ENCODE results near the gene BCAN.

DNA sequence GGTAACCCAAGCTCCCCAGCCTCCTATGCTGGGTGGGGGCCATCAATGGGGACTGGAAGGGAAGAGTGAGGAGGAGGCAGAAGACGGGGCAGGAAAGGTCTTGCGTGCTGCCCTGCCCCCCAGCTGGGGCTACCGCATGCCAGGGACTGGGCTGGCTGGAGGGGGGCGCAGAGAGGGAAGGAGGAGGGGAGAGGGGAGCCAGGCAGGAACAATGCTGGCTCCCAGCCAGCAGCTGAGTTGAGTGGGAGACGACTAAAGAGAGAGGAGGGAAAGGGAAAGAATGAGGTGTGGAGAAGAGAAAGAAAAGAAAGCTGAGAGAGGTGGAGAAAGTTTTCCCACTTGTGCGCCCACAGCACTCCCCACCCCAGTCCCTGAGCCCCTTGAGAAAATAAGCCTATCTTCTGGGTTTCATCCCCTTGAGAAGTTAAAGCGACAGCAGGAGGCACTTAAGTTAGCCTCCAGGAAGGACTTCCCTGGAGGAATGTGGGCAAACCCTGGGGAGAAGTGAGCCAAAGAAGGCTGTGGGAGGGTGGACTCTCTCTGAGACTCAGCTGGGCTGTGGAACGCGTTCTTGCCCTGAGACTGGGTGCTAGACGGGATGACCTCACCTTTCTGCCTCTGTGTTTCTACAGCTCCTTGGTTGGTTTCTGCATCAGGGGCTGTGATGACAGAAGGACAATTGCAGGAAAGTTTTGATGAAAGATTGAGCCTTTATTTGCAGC, 48.2 kb downstream of the BCAN start:
- TF ChIP-seq, protein P1, sequence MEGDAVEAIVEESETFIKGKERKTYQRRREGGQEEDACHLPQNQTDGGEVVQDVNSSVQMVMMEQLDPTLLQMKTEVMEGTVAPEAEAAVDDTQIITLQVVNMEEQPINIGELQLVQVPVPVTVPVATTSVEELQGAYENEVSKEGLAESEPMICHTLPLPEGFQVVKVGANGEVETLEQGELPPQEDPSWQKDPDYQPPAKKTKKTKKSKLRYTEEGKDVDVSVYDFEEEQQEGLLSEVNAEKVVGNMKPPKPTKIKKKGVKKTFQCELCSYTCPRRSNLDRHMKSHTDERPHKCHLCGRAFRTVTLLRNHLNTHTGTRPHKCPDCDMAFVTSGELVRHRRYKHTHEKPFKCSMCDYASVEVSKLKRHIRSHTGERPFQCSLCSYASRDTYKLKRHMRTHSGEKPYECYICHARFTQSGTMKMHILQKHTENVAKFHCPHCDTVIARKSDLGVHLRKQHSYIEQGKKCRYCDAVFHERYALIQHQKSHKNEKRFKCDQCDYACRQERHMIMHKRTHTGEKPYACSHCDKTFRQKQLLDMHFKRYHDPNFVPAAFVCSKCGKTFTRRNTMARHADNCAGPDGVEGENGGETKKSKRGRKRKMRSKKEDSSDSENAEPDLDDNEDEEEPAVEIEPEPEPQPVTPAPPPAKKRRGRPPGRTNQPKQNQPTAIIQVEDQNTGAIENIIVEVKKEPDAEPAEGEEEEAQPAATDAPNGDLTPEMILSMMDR (conservative IDR thresholded peaks at IDR 0.05; ENCODE audit: low read depth in 2 of 2): no peak
- TF ChIP-seq ZNF331 (CRISPR knock-in tag; IDR thresholded peaks at IDR 0.05; ENCODE audit: low read depth) (no peak), EZH2 (IDR thresholded peaks at IDR 0.05; ENCODE audit: low read depth, unreplicated experiment) (no peak)
- TF ChIP-seq, protein P2, sequence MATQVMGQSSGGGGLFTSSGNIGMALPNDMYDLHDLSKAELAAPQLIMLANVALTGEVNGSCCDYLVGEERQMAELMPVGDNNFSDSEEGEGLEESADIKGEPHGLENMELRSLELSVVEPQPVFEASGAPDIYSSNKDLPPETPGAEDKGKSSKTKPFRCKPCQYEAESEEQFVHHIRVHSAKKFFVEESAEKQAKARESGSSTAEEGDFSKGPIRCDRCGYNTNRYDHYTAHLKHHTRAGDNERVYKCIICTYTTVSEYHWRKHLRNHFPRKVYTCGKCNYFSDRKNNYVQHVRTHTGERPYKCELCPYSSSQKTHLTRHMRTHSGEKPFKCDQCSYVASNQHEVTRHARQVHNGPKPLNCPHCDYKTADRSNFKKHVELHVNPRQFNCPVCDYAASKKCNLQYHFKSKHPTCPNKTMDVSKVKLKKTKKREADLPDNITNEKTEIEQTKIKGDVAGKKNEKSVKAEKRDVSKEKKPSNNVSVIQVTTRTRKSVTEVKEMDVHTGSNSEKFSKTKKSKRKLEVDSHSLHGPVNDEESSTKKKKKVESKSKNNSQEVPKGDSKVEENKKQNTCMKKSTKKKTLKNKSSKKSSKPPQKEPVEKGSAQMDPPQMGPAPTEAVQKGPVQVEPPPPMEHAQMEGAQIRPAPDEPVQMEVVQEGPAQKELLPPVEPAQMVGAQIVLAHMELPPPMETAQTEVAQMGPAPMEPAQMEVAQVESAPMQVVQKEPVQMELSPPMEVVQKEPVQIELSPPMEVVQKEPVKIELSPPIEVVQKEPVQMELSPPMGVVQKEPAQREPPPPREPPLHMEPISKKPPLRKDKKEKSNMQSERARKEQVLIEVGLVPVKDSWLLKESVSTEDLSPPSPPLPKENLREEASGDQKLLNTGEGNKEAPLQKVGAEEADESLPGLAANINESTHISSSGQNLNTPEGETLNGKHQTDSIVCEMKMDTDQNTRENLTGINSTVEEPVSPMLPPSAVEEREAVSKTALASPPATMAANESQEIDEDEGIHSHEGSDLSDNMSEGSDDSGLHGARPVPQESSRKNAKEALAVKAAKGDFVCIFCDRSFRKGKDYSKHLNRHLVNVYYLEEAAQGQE (IDR thresholded peaks at IDR 0.05; ENCODE audit: unreplicated experiment): no peak

All from GM23338 (cell line).